H9 (cell line): ENCODE results near the gene GATC. TPM values are rescaled to one million over a fixed set of nuclear protein-coding genes. Genes with fewer than 3 reads are reported as not detected.

Experiments used
- DNase-seq: peaks from one replicate; pipeline ENCODE4 v3.0.0-alpha.2; 2017
- H2AFZ ChIP-seq: one replicate; pipeline ENCODE4 v1.6.1; 2013; ENCODE audit warnings: mild to moderate bottlenecking, low read length, control low read depth, moderate library complexity
- H2AK5ac ChIP-seq: 2 replicates; pipeline ENCODE4 v1.6.1; 2013; ENCODE audit warnings: low read length, control low read depth, mixed read lengths; ENCODE audit not compliant: insufficient read length
- H2BK120ac ChIP-seq: one replicate; pipeline ENCODE4 v1.6.1; 2013; ENCODE audit warnings: low read depth, mild to moderate bottlenecking, low read length, control low read depth, inconsistent platforms; ENCODE audit not compliant: poor library complexity, severe bottlenecking
- H2BK12ac ChIP-seq: 2 replicates; pipeline ENCODE4 v1.6.1; 2013; ENCODE audit warnings: low read length, control low read depth, mixed read lengths, low read depth; ENCODE audit not compliant: insufficient read length
- H2BK15ac ChIP-seq: 2 replicates; pipeline ENCODE4 v1.6.1; 2013; ENCODE audit warnings: low read depth, low read length, control low read depth
- H2BK20ac ChIP-seq: one replicate; pipeline ENCODE4 v1.6.1; 2013; ENCODE audit warnings: low read depth, mild to moderate bottlenecking, low read length, control low read depth, inconsistent platforms; ENCODE audit not compliant: poor library complexity, severe bottlenecking
- H2BK5ac ChIP-seq: 2 replicates; pipeline ENCODE4 v1.6.1; 2013; ENCODE audit warnings: low read length, control low read depth, mixed read lengths; ENCODE audit not compliant: insufficient read length
- H3K14ac ChIP-seq: 2 replicates; pipeline ENCODE4 v1.6.1; 2013; ENCODE audit warnings: low read length, control low read depth; ENCODE audit not compliant: insufficient read depth
- H3K18ac ChIP-seq: 2 replicates; pipeline ENCODE4 v1.6.1; 2013; ENCODE audit warnings: low read depth, mild to moderate bottlenecking, mixed read lengths, low read length, control low read depth; ENCODE audit not compliant: insufficient read length
- H3K23ac ChIP-seq: 2 replicates; pipeline ENCODE4 v1.6.1; 2013; ENCODE audit warnings: low read length, control low read depth, mixed read lengths, low read depth; ENCODE audit not compliant: insufficient read length
- H3K23me2 ChIP-seq: 2 replicates; pipeline ENCODE4 v1.6.1; 2013; ENCODE audit warnings: low read depth, mild to moderate bottlenecking, mixed read lengths, low read length, control low read depth; ENCODE audit not compliant: insufficient read length, poor library complexity, severe bottlenecking
- H3K27ac ChIP-seq: 2 replicates; pipeline ENCODE4 v1.5.1; 2013; ENCODE audit warnings: low read length, control low read depth, mixed read lengths, low read depth; ENCODE audit not compliant: insufficient read length
- H3K27me3 ChIP-seq: 2 replicates; pipeline ENCODE4 v1.6.1; 2013; ENCODE audit warnings: low read length, control low read depth, inconsistent platforms; ENCODE audit not compliant: insufficient read depth
- H3K4ac ChIP-seq: 2 replicates; pipeline ENCODE4 v1.6.1; 2013; ENCODE audit warnings: low read depth, mild to moderate bottlenecking, control low read depth, inconsistent platforms, low read length, moderate library complexity
- H3K4me1 ChIP-seq: 2 replicates; pipeline ENCODE4 v1.6.1; 2013; ENCODE audit warnings: low read length, control low read depth, inconsistent platforms; ENCODE audit not compliant: insufficient read depth
- H3K4me2 ChIP-seq: 2 replicates; pipeline ENCODE4 v1.6.1; 2013; ENCODE audit warnings: low read length, control low read depth, mixed read lengths; ENCODE audit not compliant: insufficient read length, insufficient read depth
- H3K56ac ChIP-seq: 2 replicates; pipeline ENCODE4 v1.6.1; 2013; ENCODE audit warnings: low read depth, mild to moderate bottlenecking, mixed read lengths, low read length, control low read depth; ENCODE audit not compliant: insufficient read length
- H3K79me1 ChIP-seq: 2 replicates; pipeline ENCODE4 v1.6.1; 2013; ENCODE audit warnings: low read depth, mild to moderate bottlenecking, moderate library complexity, low read length, control low read depth, inconsistent platforms; ENCODE audit not compliant: insufficient read depth, poor library complexity, severe bottlenecking
- H3K79me2 ChIP-seq: 2 replicates; pipeline ENCODE4 v1.6.1; 2013; ENCODE audit warnings: low read length, control low read depth, inconsistent platforms; ENCODE audit not compliant: insufficient read depth
- H3K9ac ChIP-seq: 2 replicates; pipeline ENCODE4 v1.6.1; 2013; ENCODE audit warnings: low read length, control low read depth, mixed read lengths; ENCODE audit not compliant: insufficient read length; ENCODE audit errors: extremely low read depth
- H3K9me3 ChIP-seq: one replicate; pipeline ENCODE4 v1.6.1; 2013; ENCODE audit warnings: low read depth, low read length, inconsistent platforms; ENCODE audit not compliant: control insufficient read depth
- H3T11ph ChIP-seq: one replicate; pipeline ENCODE4 v1.6.1; 2013; ENCODE audit warnings: mild to moderate bottlenecking, low read length, control low read depth, inconsistent platforms
- H4K20me1 ChIP-seq: one replicate; pipeline ENCODE4 v1.6.1; 2013; ENCODE audit not compliant: control insufficient read depth, insufficient read length, insufficient read depth
- H4K5ac ChIP-seq: 2 replicates; pipeline ENCODE4 v1.6.1; 2013; ENCODE audit warnings: low read depth, mild to moderate bottlenecking, mixed read lengths, low read length, control low read depth; ENCODE audit not compliant: insufficient read length
- H4K8ac ChIP-seq: replicated peaks from 2 replicates; pipeline ENCODE4 v1.6.1; 2013; ENCODE audit warnings: low read length, control low read depth, mixed read lengths, low read depth; ENCODE audit not compliant: insufficient read length
- H4K91ac ChIP-seq: 2 replicates; pipeline ENCODE4 v1.6.1; 2013; ENCODE audit warnings: low read depth, mild to moderate bottlenecking, moderate library complexity, mixed read lengths, low read length, control low read depth; ENCODE audit not compliant: insufficient read length
- H3K27ac Mint-ChIP-seq, 3 experiments: 2 replicates in 2 of 3; 3 replicates in 1 of 3; pipeline ENCODE4 v1.8.0; 2020 to 2021; ENCODE audit warnings: mixed read lengths in 3 of 3, mild to moderate bottlenecking in 1 of 3, moderate library complexity in 1 of 3
- H3K27me3 Mint-ChIP-seq: 2 replicates; pipeline ENCODE4 v1.8.0; 2021; ENCODE audit warnings: low read depth, mild to moderate bottlenecking, moderate library complexity, mixed read lengths
- H3K36me3 Mint-ChIP-seq, 3 experiments: 2 replicates in 2 of 3; 3 replicates in 1 of 3; pipeline ENCODE4 v1.8.0; 2020 to 2021; ENCODE audit warnings: low read depth in 3 of 3, mixed read lengths in 3 of 3; ENCODE audit not compliant: insufficient read depth in 1 of 3
- H3K4me1 Mint-ChIP-seq, 2 experiments: 2 replicates each; pipeline ENCODE4 v1.8.0; 2020; ENCODE audit warnings: mixed read lengths in 2 of 2
- H3K4me3 Mint-ChIP-seq, 2 experiments: 2 replicates in 1 of 2; 3 replicates in 1 of 2; pipeline ENCODE4 v1.8.0; 2020 to 2021; ENCODE audit warnings: mild to moderate bottlenecking in 2 of 2, mixed read lengths in 2 of 2, moderate library complexity in 1 of 2
- H3K9me3 Mint-ChIP-seq, 2 experiments: 2 replicates in 1 of 2; 3 replicates in 1 of 2; pipeline ENCODE4 v1.8.0; 2020; ENCODE audit warnings: mild to moderate bottlenecking in 2 of 2, mixed read lengths in 2 of 2, moderate library complexity in 1 of 2
- whole genome bisulfite sequencing: extraction: QIAGEN DNeasy Blood & Tissue Kit; methylation state at CpG from one replicate; pipeline ENCODE4 v1.1.7; 2013; ENCODE audit warnings: missing lambda C conversion rate, low lambda C conversion rate, mixed read lengths; ENCODE audit not compliant: insufficient read length; ENCODE audit errors: extremely low coverage; 5-methylcytosine and 5-hydroxymethylcytosine counted together
- total RNA-seq: library from RNA; stranded (reverse); gene quantifications from 2 replicates; pipeline ENCODE4 v1.2.1, GENCODE V29; 2021
- TF ChIP-seq, protein P1 (sequence below): fragments of 200-600 bp; sonication (generic); conservative IDR thresholded peaks from 3 replicates; pipeline ENCODE4 v1.8.0; 2021; ENCODE audit warnings: antibody characterized with exemption, mild to moderate bottlenecking

Gene GATC
- total RNA-seq, 1 experiment from 2014 or later: 25.9 TPM

DNA sequence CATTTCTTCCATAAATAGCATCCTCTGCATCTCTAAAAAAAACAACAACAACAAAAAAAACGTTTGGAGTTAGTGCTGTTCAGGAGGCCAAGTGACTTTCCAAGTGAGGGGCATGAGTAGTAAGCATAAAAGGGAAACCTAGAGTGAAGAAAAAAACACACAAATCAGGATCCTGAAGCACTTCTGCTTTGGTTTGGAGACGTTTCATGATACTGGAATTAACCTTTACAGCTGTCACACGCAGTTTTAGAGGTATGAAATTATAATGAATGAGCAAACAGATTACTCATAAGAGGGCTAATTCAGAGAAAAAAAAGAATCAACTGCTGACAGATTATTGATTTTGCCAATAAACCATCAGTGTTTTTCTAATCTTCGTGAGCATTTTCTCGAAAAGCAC is 19.5 kb downstream of the GATC start:
- no peak overlapping the region for H2AFZ ChIP-seq
- WGBS: no CpG with 5 or more reads among the region's 5 CpGs
- H3K23ac ChIP-seq: no peak overlapping the region
- H3K18ac ChIP-seq: no peak overlapping the region
- no peaks in the 10 kb centered on the region for H3K9me3 ChIP-seq
- H2AK5ac ChIP-seq: no peak overlapping the region
- peaks cover 3% of the 10 kb centered on the region for H3K79me1 ChIP-seq
- no peak overlapping the region for H3K14ac ChIP-seq
- no peaks in the 10 kb centered on the region for H3K4me1 ChIP-seq
- TF ChIP-seq, protein P1, sequence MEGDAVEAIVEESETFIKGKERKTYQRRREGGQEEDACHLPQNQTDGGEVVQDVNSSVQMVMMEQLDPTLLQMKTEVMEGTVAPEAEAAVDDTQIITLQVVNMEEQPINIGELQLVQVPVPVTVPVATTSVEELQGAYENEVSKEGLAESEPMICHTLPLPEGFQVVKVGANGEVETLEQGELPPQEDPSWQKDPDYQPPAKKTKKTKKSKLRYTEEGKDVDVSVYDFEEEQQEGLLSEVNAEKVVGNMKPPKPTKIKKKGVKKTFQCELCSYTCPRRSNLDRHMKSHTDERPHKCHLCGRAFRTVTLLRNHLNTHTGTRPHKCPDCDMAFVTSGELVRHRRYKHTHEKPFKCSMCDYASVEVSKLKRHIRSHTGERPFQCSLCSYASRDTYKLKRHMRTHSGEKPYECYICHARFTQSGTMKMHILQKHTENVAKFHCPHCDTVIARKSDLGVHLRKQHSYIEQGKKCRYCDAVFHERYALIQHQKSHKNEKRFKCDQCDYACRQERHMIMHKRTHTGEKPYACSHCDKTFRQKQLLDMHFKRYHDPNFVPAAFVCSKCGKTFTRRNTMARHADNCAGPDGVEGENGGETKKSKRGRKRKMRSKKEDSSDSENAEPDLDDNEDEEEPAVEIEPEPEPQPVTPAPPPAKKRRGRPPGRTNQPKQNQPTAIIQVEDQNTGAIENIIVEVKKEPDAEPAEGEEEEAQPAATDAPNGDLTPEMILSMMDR: no peak
- H3K9ac ChIP-seq: no peak overlapping the region
- H3K9me3 Mint-ChIP-seq: no peaks in the 10 kb centered on the region
- H2BK15ac ChIP-seq: no peak overlapping the region
- H3K4ac ChIP-seq: no peak overlapping the region
- peaks cover 11% of the 10 kb centered on the region; the same call in 1 of the 2 replicates for H3K79me2 ChIP-seq
- no peak overlapping the region for H2BK5ac ChIP-seq
- no peak overlapping the region for H2BK120ac ChIP-seq
- H4K91ac ChIP-seq: no peak overlapping the region
- H4K8ac ChIP-seq: no peak overlapping the region
- no peak overlapping the region for H3T11ph ChIP-seq
- no peak overlapping the region; a peak in 1 of 7 replicates for H3K27ac Mint-ChIP-seq
- peaks cover 17 to 24% of the 10 kb centered on the region in 2 experiments for H3K4me1 Mint-ChIP-seq
- H2BK12ac ChIP-seq: no peak overlapping the region
- no peaks in the 10 kb centered on the region for H3K27me3 Mint-ChIP-seq
- no peak overlapping the region for H2BK20ac ChIP-seq
- H3K4me3 Mint-ChIP-seq: no peak overlapping the region
- H3K27me3 ChIP-seq: no peaks in the 10 kb centered on the region
- H3K23me2 ChIP-seq: peaks cover 7% of the 10 kb centered on the region
- no peak overlapping the region for H3K56ac ChIP-seq
- no peak for DNase-seq
- peaks cover 48 to 70% (median 61%) of the 10 kb centered on the region in 3 experiments for H3K36me3 Mint-ChIP-seq
- no peak overlapping the region for H3K4me2 ChIP-seq
- no peaks in the 10 kb centered on the region for H4K20me1 ChIP-seq
- H3K27ac ChIP-seq: no peak overlapping the region
- no peak overlapping the region for H4K5ac ChIP-seq
